ENCODE results near the gene EPG5. TPM values are rescaled to one million over a fixed set of nuclear protein-coding genes. Genes with fewer than 3 reads are reported as not detected.

The EPG5 gene
- total and polyA plus RNA-seq, 10 of the 15 experiments (the other 5 are each of a cell fraction or from before 2014, with no cell fraction given) = 1.9 to 27.7 (median 9.0) TPM

DNA sequence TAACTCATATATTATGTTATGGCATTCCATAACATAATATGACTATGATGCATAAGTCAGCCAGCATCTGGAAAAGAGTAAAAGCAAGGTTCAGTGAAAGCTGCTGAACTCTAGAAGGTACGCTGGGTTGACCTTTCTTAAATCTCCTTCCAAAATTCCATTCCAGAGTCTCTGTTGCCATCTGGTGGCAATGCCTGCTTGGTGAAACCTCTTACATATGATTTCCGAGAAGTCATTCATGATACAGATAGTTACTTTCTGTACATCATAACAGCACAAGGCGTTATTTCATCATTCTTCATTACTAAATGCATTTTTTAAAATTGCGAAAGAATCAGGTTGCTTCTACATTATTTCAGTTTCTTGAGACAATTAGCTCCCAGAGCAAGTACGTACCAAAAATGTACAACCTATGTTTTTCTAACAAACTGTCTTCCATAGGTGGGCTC lies 7.0 kb upstream of the EPG5 start:
- Histone ChIP-seq H3K9ac (ENCODE audit: control insufficient read depth, insufficient read depth, low read length) (no peak overlapping the region), H3K4me2 (ENCODE audit: control insufficient read depth, insufficient read depth) (no peak overlapping the region; the same call in 1 of the 2 replicates), H3K79me2 (ENCODE audit: control insufficient read depth, insufficient read depth, low read length) (no peaks in the 10 kb centered on the region), H3K4me3 (no peak overlapping the region), H3K27me3 (replicated peaks in 1 of 2; ENCODE audit: control insufficient read depth in 2 of 2, insufficient read depth in 2 of 2, low read length in 1 of 2) (no peaks in the 10 kb centered on the region), H4K20me1 (ENCODE audit: control insufficient read depth, insufficient read depth) (no peaks in the 10 kb centered on the region), H3K4me1 (ENCODE audit: control insufficient read depth, insufficient read depth, low read length) (no peaks in the 10 kb centered on the region), H2AFZ (ENCODE audit: control insufficient read depth, low read depth, low read length) (peak overlapping the region; percentile 65), H3K36me3 (ENCODE audit: control insufficient read depth in 2 of 2, insufficient read depth in 2 of 2, low read length in 1 of 2) (no peaks in the 10 kb centered on the region), H3K27ac (ENCODE audit: control insufficient read depth, insufficient read depth) (no peak overlapping the region), H3K9me3 (replicated peaks; ENCODE audit: control insufficient read depth, insufficient read depth, low read length) (no peaks in the 10 kb centered on the region)
- intact Hi-C loops (cut with micrococcal nuclease; ENCODE audit: unreplicated experiment) = loop anchor here (1.0 to 5.0 kb wide), 4 partner anchors 62 to 353 kb away; no protein-coding TSS in a partner anchor
- FAIRE-seq (peak; percentile 98), ATAC-seq (peak; percentile 90), DNase-seq (ENCODE audit: low read depth, low spot score) (peak; percentile 32)
- WGBS (ENCODE audit: insufficient coverage, insufficient replicate concordance, low lambda C conversion rate, missing lambda C conversion rate) = 10% methylated on average over 5 of the region's 5 CpGs
- SMC1A ChIA-PET (ENCODE audit: uncharacterized antibody, unreplicated experiment) = interaction anchor here (0.7 to 2.6 kb wide), 12 partner anchors 36 to 315 kb away, joined by 3 to 16 read pairs (median 3); no protein-coding TSS in a partner anchor
- CTCF ChIA-PET = interaction anchor here (0.7 to 6.9 kb wide), 11 partner anchors 9 to 353 kb away, joined by 3 to 30 read pairs (median 8); partner anchors contain the start of gene SLC14A1
- RAD21 ChIA-PET (ENCODE audit: unreplicated experiment) = interaction anchor here (0.7 to 1.2 kb wide), 3 partner anchors 94 to 353 kb away, joined by 3 to 8 read pairs (median 8); no protein-coding TSS in a partner anchor
- POLR2A ChIA-PET = no interaction called here
- in situ Hi-C loops (cut with MboI) = loop anchor here (10.0 kb wide), 1 partner anchor 279 kb away; no protein-coding TSS in a partner anchor
- BruUV-seq (replicated peaks) = no TSS peak
- no peak for TF ChIP-seq KAT2A (conservative IDR thresholded peaks at IDR 0.05; ENCODE audit: control insufficient read depth, low read depth, low read length)
- TF ChIP-seq, protein P1, sequence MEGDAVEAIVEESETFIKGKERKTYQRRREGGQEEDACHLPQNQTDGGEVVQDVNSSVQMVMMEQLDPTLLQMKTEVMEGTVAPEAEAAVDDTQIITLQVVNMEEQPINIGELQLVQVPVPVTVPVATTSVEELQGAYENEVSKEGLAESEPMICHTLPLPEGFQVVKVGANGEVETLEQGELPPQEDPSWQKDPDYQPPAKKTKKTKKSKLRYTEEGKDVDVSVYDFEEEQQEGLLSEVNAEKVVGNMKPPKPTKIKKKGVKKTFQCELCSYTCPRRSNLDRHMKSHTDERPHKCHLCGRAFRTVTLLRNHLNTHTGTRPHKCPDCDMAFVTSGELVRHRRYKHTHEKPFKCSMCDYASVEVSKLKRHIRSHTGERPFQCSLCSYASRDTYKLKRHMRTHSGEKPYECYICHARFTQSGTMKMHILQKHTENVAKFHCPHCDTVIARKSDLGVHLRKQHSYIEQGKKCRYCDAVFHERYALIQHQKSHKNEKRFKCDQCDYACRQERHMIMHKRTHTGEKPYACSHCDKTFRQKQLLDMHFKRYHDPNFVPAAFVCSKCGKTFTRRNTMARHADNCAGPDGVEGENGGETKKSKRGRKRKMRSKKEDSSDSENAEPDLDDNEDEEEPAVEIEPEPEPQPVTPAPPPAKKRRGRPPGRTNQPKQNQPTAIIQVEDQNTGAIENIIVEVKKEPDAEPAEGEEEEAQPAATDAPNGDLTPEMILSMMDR (IDR thresholded peaks at IDR 0.05 in 2 of 3, conservative IDR thresholded peaks at IDR 0.05 in 1 of 3; ENCODE audit: control insufficient read depth in 2 of 3, extremely low read depth in 1 of 3, insufficient read depth in 1 of 3, low read depth in 3 of 3, low read length in 3 of 3) = peak; percentile 57 to 87 (median 64); a peak in 5 of 6 replicates
- TF ChIP-seq ZZZ3 (IDR thresholded peaks at IDR 0.05; ENCODE audit: control insufficient read depth, insufficient read length, low read depth) = no peak
- peak; percentile 18 for TF ChIP-seq RELA (IDR thresholded peaks at IDR 0.05; ENCODE audit: borderline replicate concordance, partially characterized antibody)
- TF ChIP-seq RAD21 (IDR thresholded peaks at IDR 0.05; ENCODE audit: insufficient read depth, low read depth, low read length) = peak; percentile 93
- TF ChIP-seq GABPA (IDR thresholded peaks at IDR 0.05; ENCODE audit: low read depth) = no peak
- 0 out of 2 replicates have a peak, but pooled peaks have one; percentile 31 for TF ChIP-seq CREB1 (IDR thresholded peaks at IDR 0.05; ENCODE audit: low read depth)
- TF ChIP-seq, protein P2, sequence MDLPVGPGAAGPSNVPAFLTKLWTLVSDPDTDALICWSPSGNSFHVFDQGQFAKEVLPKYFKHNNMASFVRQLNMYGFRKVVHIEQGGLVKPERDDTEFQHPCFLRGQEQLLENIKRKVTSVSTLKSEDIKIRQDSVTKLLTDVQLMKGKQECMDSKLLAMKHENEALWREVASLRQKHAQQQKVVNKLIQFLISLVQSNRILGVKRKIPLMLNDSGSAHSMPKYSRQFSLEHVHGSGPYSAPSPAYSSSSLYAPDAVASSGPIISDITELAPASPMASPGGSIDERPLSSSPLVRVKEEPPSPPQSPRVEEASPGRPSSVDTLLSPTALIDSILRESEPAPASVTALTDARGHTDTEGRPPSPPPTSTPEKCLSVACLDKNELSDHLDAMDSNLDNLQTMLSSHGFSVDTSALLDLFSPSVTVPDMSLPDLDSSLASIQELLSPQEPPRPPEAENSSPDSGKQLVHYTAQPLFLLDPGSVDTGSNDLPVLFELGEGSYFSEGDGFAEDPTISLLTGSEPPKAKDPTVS (IDR thresholded peaks at IDR 0.05; ENCODE audit: low read depth, low read length) = no peak
- TF ChIP-seq PML (IDR thresholded peaks at IDR 0.05; ENCODE audit: low read length) = no peak
- no peak for TF ChIP-seq DPF2 (IDR thresholded peaks at IDR 0.05)
- no peak for TF ChIP-seq TARDBP (IDR thresholded peaks at IDR 0.05; ENCODE audit: borderline replicate concordance)
- no peak for TF ChIP-seq MXI1 (IDR thresholded peaks at IDR 0.05; ENCODE audit: low read depth, low read length)
- TF ChIP-seq, protein P3, sequence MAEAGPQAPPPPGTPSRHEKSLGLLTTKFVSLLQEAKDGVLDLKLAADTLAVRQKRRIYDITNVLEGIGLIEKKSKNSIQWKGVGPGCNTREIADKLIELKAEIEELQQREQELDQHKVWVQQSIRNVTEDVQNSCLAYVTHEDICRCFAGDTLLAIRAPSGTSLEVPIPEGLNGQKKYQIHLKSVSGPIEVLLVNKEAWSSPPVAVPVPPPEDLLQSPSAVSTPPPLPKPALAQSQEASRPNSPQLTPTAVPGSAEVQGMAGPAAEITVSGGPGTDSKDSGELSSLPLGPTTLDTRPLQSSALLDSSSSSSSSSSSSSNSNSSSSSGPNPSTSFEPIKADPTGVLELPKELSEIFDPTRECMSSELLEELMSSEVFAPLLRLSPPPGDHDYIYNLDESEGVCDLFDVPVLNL (IDR thresholded peaks at IDR 0.05; ENCODE audit: low read depth, low read length) = no peak
- TF ChIP-seq NFYA (IDR thresholded peaks at IDR 0.05; ENCODE audit: borderline replicate concordance, low read depth, low read length) = no peak
- no peak for TF ChIP-seq TCF12 (IDR thresholded peaks at IDR 0.05; ENCODE audit: low read depth, low read length)
- no peak for TF ChIP-seq NR2C2 (IDR thresholded peaks at IDR 0.05; ENCODE audit: borderline replicate concordance, control insufficient read depth, insufficient read length, low read depth)
